Fibroblast of skin of scalp (primary cell): ENCODE results near the gene IL5RA. TPM values are rescaled to one million over a fixed set of nuclear protein-coding genes. Genes with fewer than 3 reads are reported as not detected.

Experiments
- DNase-seq: peaks from one replicate; pipeline ENCODE4 v3.0.0-alpha.2; 2013
- polyA plus RNA-seq, 2 experiments: library from polyadenylated mRNA; unstranded; fragments of 120-200 nt; gene quantifications; one replicate each; pipeline ENCODE4 v1.2.1, GENCODE V29; 2013; ENCODE audit not compliant: insufficient read length in 2 of 2

IL5RA gene
- not detected for polyA plus RNA-seq (2013, experiment 1 of 2; ENCODE audit: insufficient read length)
- polyA plus RNA-seq (2013, experiment 2 of 2; ENCODE audit: insufficient read length): not detected

DNA sequence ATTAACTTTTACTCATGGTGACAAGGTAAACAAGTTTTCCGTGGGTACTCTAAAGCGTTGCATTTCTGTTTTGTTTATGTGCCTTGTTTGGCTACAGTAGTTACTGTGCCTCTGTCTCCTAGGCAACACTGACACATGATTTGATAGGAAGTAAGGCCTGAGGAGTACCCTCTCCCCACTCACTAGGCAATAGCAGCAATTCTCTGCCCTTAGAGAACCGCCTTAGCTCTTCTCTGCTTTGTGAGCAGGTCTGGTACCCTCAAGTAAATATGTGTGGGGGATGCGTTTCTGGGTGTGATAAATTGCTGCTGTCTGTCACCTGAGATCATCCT is at the start of gene IL5RA:
TSS of gene IL5RA (minus strand) at position 76 of the 332 bp plus-strand sequence. CDS start 5,390 bp downstream, outside the sequence.
- no peak for DNase-seq

- no peak for DNase-seq
Observed at GRCh38 chr3:3157484-3157883, 47.3 kb upstream of the IL5RA start.

DNA sequence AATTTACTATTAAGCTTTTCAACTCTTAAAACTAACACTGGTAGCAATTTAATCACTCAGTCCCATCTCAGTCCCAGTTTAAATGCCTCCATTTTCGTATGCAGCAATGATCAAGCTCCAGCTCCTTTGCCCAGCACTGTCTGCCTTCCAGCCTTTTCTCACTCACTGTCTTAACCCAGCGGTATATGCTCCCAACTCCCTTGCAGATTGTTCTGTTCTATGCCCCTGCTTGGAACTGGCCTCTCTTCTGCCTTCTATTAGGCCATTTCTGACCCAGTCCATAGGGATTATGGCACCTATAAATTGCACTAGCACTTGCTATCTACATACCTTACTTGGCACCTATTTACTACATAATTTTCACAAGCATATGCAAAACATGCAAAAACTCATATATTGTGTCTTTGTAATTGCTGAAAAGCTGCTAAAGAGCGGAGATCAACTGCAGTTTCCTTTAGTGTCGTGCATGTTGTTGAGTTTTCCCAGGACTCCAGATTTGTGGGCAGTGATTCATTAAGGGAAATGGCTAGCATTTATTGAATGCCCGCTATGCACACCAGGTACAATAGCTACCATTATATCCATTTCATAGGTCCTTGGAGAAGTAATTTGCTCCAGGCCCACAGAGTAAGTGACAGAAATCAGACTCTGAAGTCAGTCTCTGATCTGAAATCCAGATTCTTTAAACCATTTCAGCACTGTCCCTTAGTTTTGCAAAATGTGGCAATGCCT is 44.9 kb upstream of the IL5RA start:
- no peak for DNase-seq

DNA sequence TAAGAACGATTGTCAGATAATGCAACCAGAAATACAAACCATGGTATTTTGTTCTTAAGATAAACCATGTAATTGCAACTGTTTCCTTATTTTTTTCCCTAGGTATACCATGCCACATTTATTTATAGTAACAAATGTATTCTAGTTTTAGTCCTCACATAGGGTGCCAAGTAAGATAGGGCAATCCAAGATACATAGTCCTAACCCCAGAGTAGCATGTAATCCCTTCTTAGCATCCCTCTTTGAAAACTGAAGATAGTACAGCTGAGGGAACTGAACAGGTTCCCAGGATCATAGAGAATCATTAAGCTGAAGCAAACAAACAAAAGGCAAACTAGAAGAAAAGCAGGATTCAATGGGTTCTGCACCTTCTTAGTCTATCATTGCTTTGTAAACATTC is 41.3 kb upstream of the IL5RA start:
- DNase-seq: no peak

- no peak for DNase-seq
Observed at GRCh38 chr3:3149560-3149959, 39.4 kb upstream of the IL5RA start.

- DNase-seq: peak; percentile 13
Observed at GRCh38 chr3:3145831-3146230, 35.7 kb upstream of the IL5RA start.

DNA sequence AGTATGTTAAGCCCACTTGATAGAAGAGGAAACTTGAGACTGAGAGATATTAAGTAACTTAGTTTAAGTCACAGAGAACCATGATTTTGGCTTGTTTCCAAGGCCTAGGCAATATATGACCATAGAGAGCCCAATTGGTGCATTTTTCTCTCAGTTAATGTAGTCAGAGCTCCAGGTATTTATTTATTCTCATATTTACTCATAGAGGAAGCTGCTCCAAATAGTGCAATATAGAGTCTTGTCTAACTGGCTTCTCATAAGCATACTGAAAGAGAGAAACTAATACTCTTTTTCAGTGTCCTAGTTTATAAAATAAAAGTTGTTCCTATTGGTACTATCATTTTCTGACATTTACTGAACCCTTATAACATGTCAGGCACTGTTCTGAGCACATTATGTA is 31.8 kb upstream of the IL5RA start:
- DNase-seq: no peak

- DNase-seq: no peak
Observed at GRCh38 chr3:3137526-3137925, 27.4 kb upstream of the IL5RA start.

DNA sequence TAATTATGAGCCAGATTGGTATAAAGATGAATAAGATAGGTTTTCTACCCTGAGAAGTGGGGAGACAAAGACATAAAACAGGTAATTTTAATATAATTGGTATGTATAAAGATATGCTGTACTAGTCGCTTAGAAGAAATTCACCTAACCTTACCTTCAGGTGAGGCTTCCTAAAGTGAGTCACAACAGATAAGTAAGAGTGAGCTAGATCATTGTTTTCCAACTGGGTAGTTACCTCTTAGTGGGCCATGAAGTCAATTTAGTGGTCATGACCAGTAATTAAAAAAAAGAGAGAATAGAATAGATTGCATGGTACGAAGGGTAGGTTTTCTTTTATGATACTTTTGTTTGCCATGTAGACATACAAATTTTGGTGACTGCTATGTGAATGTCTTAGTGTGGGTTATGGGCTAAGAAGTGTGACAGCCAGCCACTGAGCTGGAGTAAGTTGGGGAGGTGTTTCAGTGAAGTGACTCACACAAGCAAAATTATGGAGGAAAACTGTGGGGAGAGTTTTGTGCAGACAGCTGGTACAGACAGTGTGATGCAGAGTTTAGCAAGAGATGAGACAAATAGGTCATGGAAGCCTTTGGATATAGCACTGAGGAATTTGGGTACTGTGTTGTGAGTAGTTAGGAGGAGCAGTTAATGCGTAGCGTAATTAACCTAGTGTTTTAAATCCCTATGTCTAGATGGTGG is 24.7 kb upstream of the IL5RA start:
- DNase-seq: no peak

GRCh38 chr3:3133500-3133899 is 23.3 kb upstream of the IL5RA start:
- DNase-seq: no peak

DNA sequence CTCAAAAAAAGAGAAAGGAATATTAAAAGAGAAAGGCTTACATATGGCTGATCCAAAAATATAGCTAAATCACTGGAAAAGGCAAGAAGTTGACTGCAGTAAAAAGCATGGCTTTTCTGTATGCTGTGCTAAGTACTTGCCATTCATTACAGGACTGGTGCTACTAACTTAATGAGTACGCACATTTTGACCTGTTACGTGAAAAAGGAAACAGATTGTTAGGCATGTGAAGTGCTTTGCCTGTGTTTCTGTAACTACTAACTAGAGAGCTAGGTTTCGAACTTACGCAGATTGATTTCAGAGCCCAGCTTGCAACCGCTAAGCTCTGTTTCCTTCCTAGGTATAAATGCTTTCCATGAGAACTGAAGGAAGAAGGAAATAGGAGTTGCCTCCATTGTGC is 19.4 kb upstream of the IL5RA start:
- DNase-seq: no peak

- peak; percentile 9 for DNase-seq
Observed at GRCh38 chr3:3127432-3128010, 17.3 kb upstream of the IL5RA start.

DNA sequence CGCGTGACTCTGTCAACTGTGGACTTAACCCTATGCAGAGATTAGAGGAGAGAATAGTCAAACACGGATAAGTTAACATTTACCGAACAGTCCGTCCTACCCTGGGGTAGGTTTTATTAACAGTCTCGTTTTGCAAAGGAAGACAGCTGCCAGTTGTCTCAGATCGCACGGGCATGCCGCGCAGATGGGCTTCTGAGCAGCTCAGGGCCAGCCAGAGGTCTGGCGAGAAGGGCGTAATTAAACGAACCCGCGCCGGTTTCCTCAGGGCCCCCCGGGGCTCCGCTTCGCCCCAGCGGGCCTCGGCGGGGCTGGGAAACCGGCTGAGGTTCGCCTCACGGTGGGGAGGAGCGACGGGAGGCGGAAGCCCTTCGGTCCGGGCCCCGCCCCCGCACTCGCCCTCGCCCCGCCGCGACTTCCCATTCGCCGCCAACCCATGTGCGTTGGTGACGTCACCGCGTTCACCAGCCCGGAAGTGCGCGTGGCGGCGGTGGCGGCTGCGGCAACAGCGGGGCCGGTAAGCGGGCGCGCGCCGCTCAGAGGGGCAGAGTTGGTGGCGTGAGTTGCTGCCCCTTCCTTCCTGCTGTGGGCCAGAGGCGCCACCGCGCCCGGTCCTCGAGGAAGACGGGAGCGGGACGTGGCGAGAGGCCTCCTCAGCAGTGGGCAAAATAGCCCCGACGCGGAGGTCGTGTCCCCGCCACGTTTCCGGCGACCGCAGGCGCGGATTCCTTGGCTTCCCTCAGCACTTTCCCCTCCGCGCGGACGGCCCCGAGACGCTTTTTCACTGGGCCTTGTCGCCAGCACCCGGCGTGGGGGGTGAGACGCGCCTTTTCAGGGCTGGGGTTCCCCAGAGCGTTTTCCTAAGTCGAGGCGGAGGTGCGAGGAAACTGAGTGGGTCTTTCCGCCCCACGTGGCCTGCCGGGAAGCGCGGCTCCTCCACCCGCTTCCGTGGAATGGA is 16.6 kb upstream of the IL5RA start, which contains the start of gene TRNT1:
TSS of gene TRNT1 (plus strand) at position 464 of the 955 bp plus-strand sequence. CDS start 2,101 bp downstream, outside the sequence.
- DNase-seq: peak; percentile 96

DNA sequence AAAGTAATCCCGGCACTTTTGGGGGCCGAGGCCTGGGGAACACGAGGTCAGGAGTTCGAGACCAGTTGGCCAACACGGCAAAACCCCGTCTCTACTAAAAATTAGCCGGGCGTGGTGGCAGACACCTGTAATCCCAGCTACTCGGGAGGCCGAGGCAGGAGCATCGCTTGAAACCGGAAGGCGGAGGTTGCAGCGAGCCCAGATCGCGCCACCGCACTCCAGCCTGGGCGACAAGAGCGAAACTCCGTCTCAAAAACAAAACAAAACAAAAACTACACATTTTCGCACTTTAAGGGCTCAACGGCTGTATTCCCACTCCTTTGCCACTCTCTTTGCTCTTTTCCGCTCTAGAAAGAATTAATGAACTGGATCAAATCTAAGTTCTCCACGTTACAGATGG is 15.8 kb upstream of the IL5RA start:
- no peak for DNase-seq

- peak; percentile 17 for DNase-seq
Observed at GRCh38 chr3:3119393-3119851, 9.2 kb upstream of the IL5RA start.

GRCh38 chr3:3117651-3118050 is 7.5 kb upstream of the IL5RA start:
- DNase-seq: no peak

DNA sequence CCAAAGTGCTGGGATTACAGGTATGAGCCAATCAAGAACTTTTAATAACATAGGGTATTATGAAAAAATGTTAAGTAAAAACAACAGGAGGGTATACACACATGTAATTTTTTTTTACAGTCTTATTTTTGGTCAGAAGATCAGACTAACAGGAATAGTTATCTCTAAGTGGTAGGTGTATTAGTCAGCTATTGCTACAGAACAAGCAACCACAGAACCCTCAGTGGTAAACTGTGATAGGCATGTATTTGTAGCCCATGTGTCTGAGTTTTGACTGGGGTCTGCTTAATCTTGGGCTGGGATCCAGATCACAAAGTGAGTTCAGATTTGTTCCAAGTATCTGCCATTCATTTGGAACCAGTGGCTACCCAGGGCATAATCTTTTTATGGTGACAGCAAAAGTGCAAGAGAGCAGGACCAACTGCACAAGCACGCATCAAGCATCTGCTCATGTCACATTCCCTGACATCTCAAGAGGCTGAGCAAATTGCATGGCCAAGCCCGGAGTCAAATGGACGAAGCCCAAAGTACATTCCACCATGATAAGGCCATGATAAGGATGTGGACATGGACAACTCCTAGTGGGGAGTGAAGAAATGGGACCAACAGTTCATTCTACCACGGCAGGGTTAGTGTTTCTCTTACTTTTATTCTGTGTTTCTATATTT is 3.0 kb upstream of the IL5RA start:
- no peak for DNase-seq

DNA sequence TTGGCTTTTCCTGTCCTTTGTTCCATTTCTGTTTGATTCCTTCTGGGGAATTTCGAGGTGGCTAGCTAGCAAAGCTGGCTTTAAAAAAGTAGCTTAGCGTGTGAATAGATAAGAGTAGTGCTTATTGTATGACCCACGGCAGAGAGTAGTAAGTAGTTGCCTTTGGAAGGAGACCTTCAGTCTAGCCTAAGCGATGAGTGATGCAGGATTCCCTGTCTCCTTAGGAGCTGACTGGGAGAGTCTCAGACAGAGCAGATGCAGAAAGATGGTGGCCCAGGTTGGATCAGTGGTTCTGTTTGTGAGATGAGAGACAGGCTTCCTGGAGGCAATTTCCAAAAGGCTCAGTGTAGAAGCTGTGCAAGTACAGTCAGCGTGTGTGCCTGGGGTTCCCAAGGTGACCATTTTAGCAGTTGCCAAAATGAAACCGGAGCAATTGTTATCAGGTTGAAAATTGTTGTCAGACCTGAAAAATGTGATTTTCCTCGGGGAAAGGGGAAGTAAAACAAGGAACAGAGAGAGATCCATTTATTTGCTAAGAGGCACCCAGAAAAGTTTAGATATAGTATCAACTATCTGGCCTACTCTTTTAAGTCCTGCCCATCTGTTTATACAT is 681 bp upstream of the IL5RA start:
- no peak for DNase-seq

DNA sequence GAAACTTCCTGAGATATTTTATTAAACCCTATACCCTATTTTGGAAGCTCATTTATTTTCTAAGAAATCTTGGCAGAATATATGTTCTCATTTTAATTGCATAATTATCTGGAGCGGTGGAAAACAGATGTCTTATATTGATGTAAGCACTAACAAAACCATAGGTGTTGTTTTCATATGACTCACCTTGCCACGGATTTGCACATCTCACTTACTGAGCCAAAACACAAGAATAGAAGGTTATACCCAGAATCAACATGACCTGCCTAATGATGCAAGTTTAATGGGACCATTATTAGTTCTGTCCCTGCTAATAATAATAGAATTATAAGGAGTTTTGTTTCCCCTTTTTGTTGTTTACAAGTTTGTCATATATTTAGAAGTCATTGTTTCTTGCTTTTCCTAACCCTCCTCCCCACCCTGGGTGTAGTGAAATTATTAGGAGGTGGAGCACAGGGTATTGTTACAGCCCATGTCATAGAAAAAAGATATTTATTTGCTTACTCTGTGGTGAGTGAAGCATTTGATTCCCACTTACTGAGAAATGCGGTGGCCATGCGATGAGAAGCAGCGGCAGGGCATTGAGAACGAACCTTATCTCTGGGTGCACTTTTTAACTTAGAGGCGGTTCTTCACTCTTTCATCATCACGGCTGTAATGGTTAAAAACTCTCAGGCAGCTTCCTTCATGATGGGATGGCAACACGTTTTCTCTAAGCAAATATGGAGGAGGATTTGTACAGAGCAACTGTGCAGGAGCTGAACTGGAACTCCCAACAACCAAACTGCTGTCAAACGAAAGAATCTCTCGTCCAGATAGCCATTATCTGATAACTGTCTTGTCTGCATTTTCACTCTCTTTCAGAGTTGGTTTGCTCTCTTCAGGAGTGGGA is 521 bp downstream of the IL5RA start:
- DNase-seq: no peak

GRCh38 chr3:3107858-3108257 is 2.3 kb downstream of the IL5RA start:
- no peak for DNase-seq
